RWPE2 (cell line): Measurements from ENCODE around the gene COX14.
A peak's percentile ranks its signal among the peaks of the same experiment; 100 is the strongest.

Experiments used
- ATAC-seq: fragments of 200-7000 bp; cut with Tn5 transposase; 3 replicates; pipeline ENCODE4 v1.9.1; 2021; ENCODE audit warnings: low read depth
- DNase-seq: peaks from one replicate; pipeline ENCODE4 v3.0.0-alpha.2; 2020; ENCODE audit warnings: low spot score
- H3K27ac ChIP-seq: fragments of 450-650 bp; 2 replicates; pipeline ENCODE4 v1.5.1; 2017; ENCODE audit warnings: mild to moderate bottlenecking; ENCODE audit not compliant: poor library complexity, severe bottlenecking
- H3K27me3 ChIP-seq: fragments of 250-450 bp; sonication (Bioruptor Pico); 2 replicates; pipeline ENCODE4 v1.5.1; 2021; ENCODE audit warnings: mild to moderate bottlenecking, moderate library complexity; ENCODE audit not compliant: insufficient read depth, poor library complexity, severe bottlenecking
- H3K36me3 ChIP-seq: fragments of 250-450 bp; sonication (Bioruptor Pico); 2 replicates; pipeline ENCODE4 v1.5.1; 2020; ENCODE audit warnings: low read depth, mild to moderate bottlenecking, moderate library complexity
- H3K4me1 ChIP-seq: fragments of 250-450 bp; sonication (Bioruptor Pico); 2 replicates; pipeline ENCODE4 v1.5.1; 2021; ENCODE audit warnings: mild to moderate bottlenecking, moderate library complexity; ENCODE audit not compliant: insufficient read depth, poor library complexity, severe bottlenecking
- H3K4me3 ChIP-seq: fragments of 250-450 bp; sonication (Bioruptor Pico); 2 replicates; pipeline ENCODE4 v1.5.1; 2021; ENCODE audit warnings: mild to moderate bottlenecking, moderate library complexity; ENCODE audit not compliant: severe bottlenecking
- H3K9me3 ChIP-seq: fragments of 250-450 bp; sonication (Bioruptor Pico); 2 replicates; pipeline ENCODE4 v1.5.1; 2021; ENCODE audit warnings: mild to moderate bottlenecking, moderate library complexity; ENCODE audit not compliant: severe bottlenecking
- CTCF ChIP-seq: fragments of 450-650 bp; IDR thresholded peaks from one replicate; pipeline ENCODE4 v1.5.1; 2017; ENCODE audit warnings: mild to moderate bottlenecking, moderate library complexity; ENCODE audit not compliant: poor library complexity, severe bottlenecking

COX14 gene

GRCh38 chr12:50103767-50104321 is 8.2 kb upstream of the COX14 start, which contains the start of gene GPD1:
Gene GPD1, plus strand, starts transcription at chr12:50104008. Its CDS starts 43 bp downstream, at chr12:50104051.
- Histone ChIP-seq H3K27ac (no peak within 1 kb of the TSS), H3K4me3 (no peak within 1 kb of the TSS), H3K4me1 (no peaks in the 10 kb centered on the region), H3K9me3 (no peaks in the 10 kb centered on the region), H3K27me3 (no peaks in the 10 kb centered on the region), H3K36me3 (peaks cover 23% of the 10 kb centered on the region)
- no peak for DNase-seq
- TF ChIP-seq CTCF = no peak
- peak; percentile 80 for ATAC-seq

- H3K4me3 ChIP-seq = no peak overlapping the region
- DNase-seq (no peak), ATAC-seq (no peak)
- H3K4me1 ChIP-seq = no peaks in the 10 kb centered on the region
- peaks cover 14% of the 10 kb centered on the region for H3K36me3 ChIP-seq
- TF ChIP-seq CTCF = no peak
- no peaks in the 10 kb centered on the region for H3K9me3 ChIP-seq
- H3K27ac ChIP-seq = no peak overlapping the region
- no peaks in the 10 kb centered on the region for H3K27me3 ChIP-seq
Measured at GRCh38 chr12:50104417-50105366, 7.3 kb upstream of the COX14 start.

- no peaks in the 10 kb centered on the region for H3K9me3 ChIP-seq
- no peak for TF ChIP-seq CTCF
- peaks cover 9% of the 10 kb centered on the region for H3K4me1 ChIP-seq
- peaks cover 7% of the 10 kb centered on the region; the same call in 1 of the 2 replicates for H3K36me3 ChIP-seq
- no peak overlapping the region for H3K4me3 ChIP-seq
- H3K27me3 ChIP-seq = no peaks in the 10 kb centered on the region
- ATAC-seq = no peak
- H3K27ac ChIP-seq = no peak overlapping the region
- no peak for DNase-seq
Measured at GRCh38 chr12:50105913-50106450, 6.1 kb upstream of the COX14 start.

GRCh38 chr12:50106907-50107306 is 5.1 kb upstream of the COX14 start:
- no peaks in the 10 kb centered on the region for H3K27me3 ChIP-seq
- H3K4me1 ChIP-seq = peaks cover 13% of the 10 kb centered on the region
- DNase-seq = no peak
- no peak overlapping the region for H3K27ac ChIP-seq
- ATAC-seq = no peak
- TF ChIP-seq CTCF = no peak
- no peak overlapping the region for H3K4me3 ChIP-seq
- no peaks in the 10 kb centered on the region for H3K9me3 ChIP-seq
- H3K36me3 ChIP-seq = peaks cover 5% of the 10 kb centered on the region; the same call in 1 of the 2 replicates
